GM23248 (cell line): ENCODE measurements around the gene PRRG2.

ENCODE experiments used
- EZH2 ChIP-seq: fragments of 200-600 bp; sonication (generic); IDR thresholded peaks from 2 replicates; pipeline ENCODE4 v1.6.1; 2018; ENCODE audit warnings: antibody characterized with exemption, mild to moderate bottlenecking; ENCODE audit not compliant: insufficient read depth, poor library complexity, severe bottlenecking
- EZH2phosphoT487 ChIP-seq: fragments of 200-600 bp; sonication (generic); IDR thresholded peaks from 2 replicates; pipeline ENCODE4 v1.6.1; 2018; ENCODE audit warnings: antibody characterized with exemption, moderate library complexity, mild to moderate bottlenecking, low read depth; ENCODE audit not compliant: insufficient read depth

DNA sequence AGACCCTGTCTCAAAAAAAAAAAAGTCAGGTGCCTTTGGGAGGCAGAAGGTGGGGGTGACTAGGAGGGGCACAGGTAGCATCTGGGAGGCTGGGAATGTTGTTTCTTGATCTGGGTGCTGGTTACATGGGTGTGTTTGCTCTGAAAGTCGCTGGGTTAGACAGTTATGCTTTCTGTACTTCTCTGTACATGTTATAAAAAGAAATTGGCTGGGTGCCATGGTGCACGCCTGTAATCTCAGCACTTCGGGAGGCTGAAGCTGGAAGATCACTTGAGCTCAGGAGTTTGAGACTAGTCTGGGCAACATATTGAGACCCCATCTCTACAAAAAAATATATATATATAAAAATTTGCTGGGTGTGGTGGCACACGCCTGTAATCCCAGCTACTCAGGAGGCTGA lies 15.9 kb upstream of the PRRG2 start:
- no peak for TF ChIP-seq EZH2
- TF ChIP-seq EZH2phosphoT487, result no peak
